Measurements from ENCODE around the gene SRSF3.
"Not testable (repeated sequence)": the region's sequence is repeated elsewhere in the genome, so short reads cannot be mapped to it uniquely, and the experiment has no call there.

Gene SRSF3

GRCh38 chr6:36576578-36576977, 17.6 kb upstream of the SRSF3 start:
- no peak for DNase-seq

DNA sequence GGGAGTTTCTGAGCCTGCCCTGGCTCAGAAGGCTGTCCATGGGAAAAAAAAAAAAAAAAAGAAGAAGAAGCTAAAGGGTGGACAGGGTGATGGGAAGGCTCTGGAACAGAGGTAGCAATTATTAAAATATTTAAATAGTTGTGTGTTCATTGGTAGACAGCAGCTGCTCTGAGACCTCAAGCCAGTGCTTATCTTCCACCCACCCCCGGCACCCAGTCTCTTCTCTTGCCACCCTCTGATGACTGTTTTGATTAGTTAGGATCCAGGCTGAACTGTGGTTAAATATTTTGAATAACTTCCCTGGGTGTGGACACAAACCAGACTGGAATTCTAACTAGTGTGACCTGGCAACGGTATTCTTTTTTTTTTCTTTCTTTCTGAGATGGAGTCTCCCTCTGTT, 16.9 kb upstream of the SRSF3 start:
- no peak for DNase-seq

- no peak for DNase-seq
These were observed 16.1 kb upstream of the SRSF3 start for GRCh38 chr6:36578030-36578429.

GRCh38 chr6:36578431-36578830, 15.7 kb upstream of the SRSF3 start:
- no peak for DNase-seq

DNA sequence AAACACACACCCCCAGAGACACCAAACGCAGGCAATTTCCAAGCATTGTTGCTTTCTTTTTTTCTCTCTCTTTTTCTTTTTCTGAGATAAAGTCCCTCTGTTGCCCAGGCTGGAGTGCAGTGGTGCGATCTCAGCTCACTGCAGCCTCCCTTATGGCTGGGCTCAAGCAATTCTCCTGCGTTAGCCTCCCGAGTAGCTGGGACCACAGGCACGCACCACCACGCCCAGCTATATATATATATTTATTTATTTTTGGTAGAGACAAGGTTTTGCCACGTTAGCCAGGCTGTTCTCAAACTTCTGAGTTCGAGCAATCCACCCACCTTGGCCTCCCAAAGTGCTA, 14.0 kb upstream of the SRSF3 start:
- DNase-seq = no peak

DNA sequence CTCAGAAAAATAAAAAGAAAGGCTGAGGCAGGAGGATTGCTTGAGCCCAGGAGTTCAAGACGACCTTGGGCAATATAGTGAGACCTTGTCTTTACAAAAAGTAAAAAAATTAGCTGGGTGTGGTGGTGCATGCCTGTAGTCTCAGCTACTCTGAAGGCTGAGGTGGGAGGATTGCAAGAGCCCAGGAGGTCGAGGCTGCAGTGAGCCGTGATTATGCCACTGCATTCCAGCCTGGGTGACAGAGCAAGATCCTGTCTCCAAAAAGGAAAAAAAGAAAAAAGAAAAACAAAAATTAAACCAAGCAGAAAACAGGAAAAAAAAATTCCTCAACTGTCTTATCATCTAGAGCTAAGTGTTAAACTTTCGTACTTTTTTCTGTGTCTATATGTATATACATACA, 12.4 kb upstream of the SRSF3 start:
- DNase-seq = no peak

GRCh38 chr6:36586606-36587005, 7.6 kb upstream of the SRSF3 start:
- DNase-seq = no peak

GRCh38 chr6:36589025-36589400, 5.1 kb upstream of the SRSF3 start:
- not testable (repeated sequence) for DNase-seq

GRCh38 chr6:36590237-36590636, 3.9 kb upstream of the SRSF3 start:
- DNase-seq = no peak

DNA sequence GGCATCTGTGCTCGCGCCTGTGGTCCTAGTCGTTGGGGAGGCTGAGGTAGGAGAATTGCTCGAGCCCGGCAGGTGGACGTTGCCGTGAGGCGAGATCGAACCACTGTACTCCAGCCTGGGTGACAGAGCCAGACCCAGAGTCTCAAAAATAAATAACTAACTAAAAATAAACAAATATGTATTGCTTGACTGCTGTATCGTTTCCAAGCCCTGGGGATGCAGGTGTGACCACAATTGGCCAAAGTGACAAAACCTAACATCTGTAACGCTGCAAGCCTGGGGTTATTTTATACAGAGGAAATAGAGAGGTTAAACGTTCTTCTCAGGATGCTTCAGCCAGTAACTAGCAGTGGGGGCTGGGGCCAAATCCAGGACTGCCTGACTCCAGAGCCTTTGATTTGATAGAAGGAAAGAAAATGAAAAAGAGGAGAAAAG, 1.9 kb upstream of the SRSF3 start:
- DNase-seq = no peak

GRCh38 chr6:36593569-36594028, 563 bp upstream of the SRSF3 start:
- DNase-seq = peak; percentile 29

- no peak for DNase-seq
These were observed 868 bp downstream of the SRSF3 start for GRCh38 chr6:36594816-36595643.

DNA sequence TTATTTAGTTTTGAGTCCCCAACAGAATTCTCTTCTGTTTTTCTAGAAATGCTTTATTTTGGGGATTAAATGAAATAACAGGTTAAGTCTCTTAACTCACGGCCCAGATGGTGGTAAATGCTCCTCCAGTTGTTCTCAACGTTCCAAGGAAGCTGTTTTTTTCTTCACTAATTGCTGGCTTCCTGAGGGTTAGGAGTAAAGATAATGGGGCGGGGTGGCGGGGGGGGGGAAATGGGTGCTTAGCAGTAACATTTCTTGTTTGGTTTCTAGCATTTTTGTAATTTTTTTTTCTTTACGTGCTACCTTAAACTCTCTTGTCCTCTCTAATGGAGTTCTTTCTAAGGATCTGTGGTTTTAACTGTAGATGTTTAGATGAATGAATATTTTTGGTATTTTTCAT, 2.2 kb downstream of the SRSF3 start:
- no peak for DNase-seq

DNA sequence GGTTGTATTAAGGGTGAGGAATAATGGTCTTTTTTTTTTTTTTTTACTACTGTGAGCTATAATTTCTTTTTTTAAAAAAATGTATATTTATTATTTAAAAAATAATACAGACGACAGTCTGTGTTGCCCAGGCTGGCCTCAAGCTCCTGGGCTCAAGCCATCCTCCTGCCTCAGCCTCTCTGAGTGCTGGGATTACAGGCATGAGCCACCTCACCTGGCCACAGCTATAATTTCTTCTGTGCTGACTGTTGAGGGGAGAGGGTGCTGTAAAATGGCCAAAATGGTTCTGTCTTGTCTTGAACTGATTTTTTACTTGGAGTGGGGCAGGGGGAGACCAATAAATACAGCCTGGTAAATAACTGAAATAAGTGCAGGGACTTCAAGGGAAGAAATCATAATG, 3.6 kb downstream of the SRSF3 start:
- no peak for DNase-seq

- DNase-seq = no peak
These were observed 4.2 kb downstream of the SRSF3 start for GRCh38 chr6:36598326-36598725.

DNA sequence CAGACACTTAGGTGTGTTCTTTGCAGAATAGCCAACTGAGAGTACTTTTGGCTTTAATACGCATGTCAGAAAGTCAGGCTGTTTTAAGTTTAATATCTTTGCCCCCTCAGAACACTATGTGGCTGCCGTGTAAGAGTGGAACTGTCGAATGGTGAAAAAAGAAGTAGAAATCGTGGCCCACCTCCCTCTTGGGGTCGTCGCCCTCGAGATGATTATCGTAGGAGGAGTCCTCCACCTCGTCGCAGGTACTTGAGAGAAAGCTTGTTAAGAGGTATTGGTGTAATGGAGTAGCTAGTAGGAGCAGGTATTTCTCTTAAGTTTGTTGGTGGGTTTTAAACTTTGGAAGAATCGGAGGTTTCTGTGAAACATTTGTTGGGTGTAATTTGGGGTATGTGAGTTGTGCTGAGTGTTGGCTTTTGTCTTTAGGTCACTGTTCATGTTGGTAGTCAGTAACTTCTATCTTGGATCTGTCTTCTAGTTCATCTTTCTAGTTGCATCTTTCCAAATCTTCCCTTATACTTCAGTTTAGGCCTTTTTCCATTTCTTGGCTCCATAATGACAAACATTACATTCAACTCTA, 4.7 kb downstream of the SRSF3 start:
- no peak for DNase-seq

DNA sequence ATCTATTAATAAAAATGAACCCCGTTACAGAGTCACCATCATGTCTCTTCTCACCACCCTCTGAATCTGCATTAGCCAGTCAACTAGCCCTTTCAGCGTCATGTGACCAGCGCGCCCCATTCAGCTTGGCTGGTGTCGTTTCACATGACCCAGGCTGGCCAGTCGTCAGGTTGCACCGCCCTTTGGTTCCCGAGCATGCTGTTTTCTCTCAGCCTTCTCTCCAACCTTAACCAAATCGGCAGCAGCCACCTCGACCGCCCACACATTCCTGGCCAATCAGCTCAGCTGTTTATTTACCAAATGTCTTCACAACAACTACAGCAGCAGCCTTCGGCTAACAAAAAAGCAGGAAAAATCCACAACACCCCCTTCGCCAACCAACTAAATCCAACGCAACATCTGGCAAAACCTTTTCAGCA, 5.6 kb downstream of the SRSF3 start:
- peak; percentile 54 for DNase-seq

DNA sequence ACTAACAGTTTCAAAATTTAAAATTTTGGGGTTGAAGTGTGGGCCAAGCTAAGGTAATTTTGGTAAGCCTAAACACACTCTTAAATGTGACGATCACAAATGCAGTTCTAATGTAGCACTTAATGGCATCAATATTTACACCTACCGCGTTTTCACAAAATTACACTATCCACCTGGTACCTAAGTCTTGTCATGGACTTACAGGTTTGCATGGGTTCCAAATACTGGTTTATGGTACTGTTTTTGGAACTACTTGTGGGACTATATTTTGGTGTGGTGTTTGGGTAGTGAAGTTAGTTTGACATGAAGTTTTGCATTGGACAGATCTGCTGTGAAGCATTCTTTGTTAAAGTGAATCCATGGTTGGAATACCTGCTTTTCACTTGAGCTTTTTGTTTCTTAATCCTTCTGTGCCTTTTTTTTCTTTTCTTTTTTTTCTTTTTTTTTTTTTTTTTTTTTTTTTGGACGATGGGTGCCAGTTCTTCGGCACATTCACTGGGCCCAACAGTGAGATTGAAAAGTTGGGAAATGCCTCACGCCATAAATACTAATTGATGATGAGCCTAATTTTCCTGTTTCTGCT, 6.5 kb downstream of the SRSF3 start:
- DNase-seq = no peak

DNA sequence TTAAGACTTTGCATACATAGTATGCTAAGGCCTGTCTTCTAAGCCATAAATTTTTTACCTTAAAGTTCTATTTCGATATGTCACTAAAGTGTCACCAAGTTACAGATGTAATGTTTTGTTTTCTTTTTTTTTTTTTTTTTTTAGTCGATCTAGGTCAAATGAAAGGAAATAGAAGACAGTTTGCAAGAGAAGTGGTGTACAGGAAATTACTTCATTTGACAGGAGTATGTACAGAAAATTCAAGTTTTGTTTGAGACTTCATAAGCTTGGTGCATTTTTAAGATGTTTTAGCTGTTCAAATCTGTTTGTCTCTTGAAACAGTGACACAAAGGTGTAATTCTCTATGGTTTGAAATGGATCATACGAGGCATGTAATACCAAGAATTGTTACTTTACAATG, 7.7 kb downstream of the SRSF3 start:
- not testable (repeated sequence) for DNase-seq

DNA sequence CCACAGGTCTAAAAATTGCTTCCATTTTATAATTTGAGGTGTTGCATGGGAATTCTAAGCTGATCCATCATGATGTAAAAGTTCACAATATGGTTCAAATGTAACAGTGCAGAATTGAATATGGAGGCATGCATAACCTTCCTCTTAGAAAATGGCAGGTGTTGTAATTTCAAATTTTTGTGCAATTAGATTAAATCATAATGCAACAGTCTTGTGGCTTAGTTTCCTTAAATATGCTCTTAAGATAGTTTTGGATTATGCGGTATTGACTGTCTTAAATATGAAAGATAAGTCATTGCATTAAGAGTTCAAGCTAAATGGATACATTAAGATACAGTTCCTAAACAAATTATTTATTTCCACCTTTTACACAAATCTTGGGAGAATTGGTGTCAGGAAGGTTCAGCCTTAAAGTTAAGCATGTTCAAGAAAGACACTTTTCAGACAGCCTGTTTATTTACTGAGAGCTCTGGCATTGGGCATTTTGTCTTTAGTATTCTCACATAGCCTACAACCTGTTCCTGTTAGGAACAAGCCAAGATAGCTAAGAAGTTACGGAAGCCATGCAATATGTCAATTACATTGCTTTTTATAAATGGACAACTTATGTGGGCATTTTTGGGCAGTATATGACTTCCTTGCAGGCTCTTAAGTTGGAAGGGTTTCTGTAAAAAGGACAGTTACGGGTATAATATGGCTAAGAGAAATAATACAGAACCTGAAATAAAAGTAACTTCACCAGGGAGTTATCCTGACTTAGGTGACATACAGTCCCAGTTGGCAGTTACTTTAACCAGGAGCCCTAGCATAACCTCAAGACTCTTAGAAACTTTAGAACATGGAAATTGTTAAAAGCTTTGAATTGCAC, 9.3 kb downstream of the SRSF3 start:
- DNase-seq = no peak

GRCh38 chr6:36604090-36605060, 10.2 kb downstream of the SRSF3 start:
- DNase-seq = no peak

DNA sequence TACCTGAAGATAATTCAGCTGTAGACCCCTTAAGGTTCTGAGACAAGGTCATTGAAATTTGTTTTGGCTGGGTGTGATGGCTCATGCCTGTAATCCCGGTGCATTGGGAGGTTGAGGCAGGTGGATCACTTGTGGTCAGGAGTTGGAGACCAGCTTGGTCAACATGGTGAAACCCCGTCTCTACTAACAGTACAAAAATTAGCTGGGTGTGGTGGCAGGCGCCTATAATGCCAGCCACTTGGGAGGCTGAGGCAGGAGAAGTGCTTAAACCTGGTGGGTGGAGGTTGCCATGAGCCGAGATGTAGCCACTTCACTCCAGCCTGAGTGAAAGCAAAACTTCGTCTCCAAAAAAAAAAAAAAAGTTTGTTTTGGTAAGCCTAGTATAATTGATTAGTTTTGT, 11.0 kb downstream of the SRSF3 start:
- no peak for DNase-seq

Measured in T-helper 9 cell (primary cell).